GM12891 (cell line): ENCODE results near the gene FARS2.

Source experiments
- DNase-seq: peaks from one replicate; pipeline ENCODE4 v3.0.0; 2011; ENCODE audit warnings: low spot score; ENCODE audit not compliant: insufficient read length
- FAIRE-seq: peaks from 2 replicates; lab custom pipeline; 2011; peaks lifted over from hg19 to GRCh38; lab: Jason Lieb, UNC
- PAX5 ChIP-seq: IDR thresholded peaks from 2 replicates; pipeline ENCODE4 v1.6.1; 2011; ENCODE audit warnings: low read length, moderate library complexity, mild to moderate bottlenecking; ENCODE audit not compliant: insufficient read depth, severe bottlenecking
- POLR2A ChIP-seq: IDR thresholded peaks from 2 replicates; pipeline ENCODE4 v1.6.1; 2011; ENCODE audit warnings: low read depth, low read length, control low read depth
- POLR2AphosphoS5 ChIP-seq: IDR thresholded peaks from 2 replicates; pipeline ENCODE4 v1.6.1; 2011; ENCODE audit warnings: low read depth, low read length, control low read depth
- POU2F2 ChIP-seq: IDR thresholded peaks from 2 replicates; pipeline ENCODE4 v1.6.1; 2011; ENCODE audit warnings: low read depth, mild to moderate bottlenecking, control low read depth, low read length, moderate library complexity
- SPI1 ChIP-seq: IDR thresholded peaks from 2 replicates; pipeline ENCODE4 v1.6.1; 2011; ENCODE audit warnings: low read depth, low read length, control low read depth
- TAF1 ChIP-seq: IDR thresholded peaks from 2 replicates; pipeline ENCODE4 v1.6.1; 2011; ENCODE audit warnings: low read depth, low read length, control low read depth

FARS2 gene

GRCh38 chr6:5772408-5773120 lies 511.3 kb downstream of the FARS2 start:
- TF ChIP-seq POLR2AphosphoS5 (no peak), SPI1 (no peak), POU2F2 (no peak), PAX5 (no peak), TAF1 (no peak), POLR2A (no peak)
- FAIRE-seq (no peak), DNase-seq (no peak)

DNA sequence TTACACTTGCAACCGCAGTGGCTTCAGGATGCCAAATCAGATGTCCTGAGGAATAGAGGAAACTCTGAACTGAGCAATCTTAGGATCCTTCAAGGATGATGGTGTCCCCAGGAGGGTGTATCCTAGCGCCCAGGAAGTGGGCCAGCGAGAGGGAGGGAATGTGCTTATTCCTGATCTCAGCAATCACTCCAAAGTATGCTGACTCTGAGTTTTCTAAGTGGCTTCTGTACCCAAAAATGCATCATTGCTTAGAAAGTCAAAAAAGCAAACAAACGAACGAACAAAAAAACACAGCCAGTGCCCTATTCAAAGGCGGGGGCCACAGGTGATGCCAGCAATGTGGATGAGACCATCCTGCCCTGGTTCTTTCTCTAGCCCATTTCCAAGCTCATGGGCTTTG lies 514.8 kb downstream of the FARS2 start:
- TF ChIP-seq POLR2AphosphoS5 (no peak), SPI1 (no peak), PAX5 (no peak), POU2F2 (no peak), TAF1 (no peak), POLR2A (no peak)
- no peak for FAIRE-seq

DNA sequence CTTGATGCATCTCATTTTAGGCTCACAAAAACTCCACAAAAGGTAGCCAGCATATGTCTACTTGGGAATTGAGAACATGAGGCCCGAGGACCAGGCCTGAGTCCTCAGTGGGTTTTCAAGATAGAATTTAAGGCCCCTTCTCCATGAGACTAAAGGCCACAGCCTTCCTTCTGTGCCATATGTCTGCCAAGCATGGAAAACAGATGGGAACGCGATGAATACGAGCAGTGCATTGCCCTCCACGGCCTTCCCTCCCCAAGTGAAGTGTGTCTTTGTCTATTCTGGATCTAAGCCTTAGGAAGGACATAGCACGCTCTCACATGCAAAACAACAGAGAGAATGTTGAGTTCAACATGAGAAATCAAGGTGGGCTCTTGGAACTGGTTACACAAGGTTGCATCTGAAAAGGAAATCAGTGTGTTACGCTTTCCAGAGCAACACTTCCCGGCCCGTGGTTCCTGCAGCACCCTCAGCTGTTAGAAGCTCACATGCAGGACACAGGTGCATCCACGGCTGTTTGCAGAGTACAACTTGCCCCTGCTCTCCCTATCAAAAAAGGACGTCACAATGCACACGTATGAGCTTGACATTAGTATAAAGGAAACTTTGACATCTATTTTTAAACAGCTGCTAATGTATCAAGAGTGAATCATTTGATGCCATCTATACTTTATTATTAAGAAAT lies 515.5 kb downstream of the FARS2 start:
- FAIRE-seq (no peak), DNase-seq (no peak)
- TF ChIP-seq TAF1, result no peak
- no peak for TF ChIP-seq POLR2AphosphoS5
- TF ChIP-seq POU2F2, result no peak
- no peak for TF ChIP-seq POLR2A
- TF ChIP-seq PAX5, result no peak
- no peak for TF ChIP-seq SPI1

More for the DNA sequence above, 514.8 kb downstream of the FARS2 start:
- DNase-seq, result no peak

- TF ChIP-seq SPI1 (no peak), POLR2A (no peak), PAX5 (no peak), POU2F2 (peak; percentile 93), POLR2AphosphoS5 (no peak), TAF1 (no peak)
- peak; percentile 21 for DNase-seq
- FAIRE-seq, result peak; percentile 92
These were observed 517.1 kb downstream of the FARS2 start for GRCh38 chr6:5778317-5778857.

GRCh38 chr6:5778906-5779305 lies 517.6 kb downstream of the FARS2 start:
- DNase-seq (no peak), FAIRE-seq (no peak)
- TF ChIP-seq POLR2AphosphoS5, result no peak
- no peak for TF ChIP-seq POU2F2

DNA sequence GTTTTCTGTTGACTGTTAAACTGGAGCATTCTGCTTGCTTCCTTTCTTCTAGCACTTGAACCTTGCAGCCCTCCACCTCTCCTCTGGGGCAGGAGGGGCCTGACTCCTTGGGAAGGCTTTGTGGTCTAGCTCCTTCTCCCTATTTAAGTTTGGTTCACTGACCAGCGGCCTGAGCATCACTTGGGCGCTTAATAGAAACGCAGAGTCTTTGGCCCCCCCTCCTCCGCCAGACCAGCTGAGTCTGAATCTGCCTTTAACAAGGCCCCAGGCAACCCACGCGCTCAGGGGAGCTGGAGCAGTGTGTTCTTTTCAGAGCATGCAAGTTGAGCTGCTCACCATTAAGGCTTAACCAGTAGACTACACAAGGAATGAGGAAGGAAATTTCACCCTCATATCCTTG lies 519.7 kb downstream of the FARS2 start:
- DNase-seq (no peak), FAIRE-seq (no peak)
- TF ChIP-seq SPI1 (no peak), POLR2A (no peak)

GRCh38 chr6:5781966-5782556 lies 520.7 kb downstream of the FARS2 start:
- TF ChIP-seq PAX5, result no peak
- FAIRE-seq (no peak), DNase-seq (no peak)

GRCh38 chr6:5782783-5783547 lies 521.7 kb downstream of the FARS2 start:
- no peak for FAIRE-seq
- no peak for DNase-seq

DNA sequence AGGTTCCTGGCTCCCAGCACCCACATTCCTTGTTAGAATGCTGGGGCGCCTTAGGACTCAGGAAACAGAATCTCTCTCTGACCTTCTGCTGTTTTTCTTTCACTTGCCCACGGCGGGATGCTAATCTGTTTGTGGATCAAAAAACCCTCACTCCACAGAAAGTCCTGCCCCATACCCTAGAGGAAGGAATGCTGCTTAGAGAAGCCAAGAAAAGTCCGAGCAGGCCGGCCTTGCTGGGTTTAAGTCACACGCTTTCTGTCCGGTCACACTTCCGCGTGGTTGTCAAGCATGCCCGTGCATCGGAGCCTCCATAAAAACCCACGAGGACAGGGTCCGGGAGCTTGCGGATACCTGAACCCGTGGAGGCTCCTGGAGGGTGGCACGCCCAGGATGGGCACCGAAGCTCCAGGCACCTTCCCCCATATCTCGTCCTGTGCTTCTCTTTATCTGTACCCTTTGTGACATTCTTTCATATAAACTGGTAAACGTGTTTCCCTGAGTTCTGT lies 522.3 kb downstream of the FARS2 start:
- FAIRE-seq (no peak), DNase-seq (no peak)
- TF ChIP-seq POLR2AphosphoS5, result no peak
- no peak for TF ChIP-seq POU2F2
- no peak for TF ChIP-seq PAX5
- no peak for TF ChIP-seq POLR2A
- TF ChIP-seq TAF1, result no peak
- no peak for TF ChIP-seq SPI1

More at GRCh38 chr6:5782783-5783547, 521.7 kb downstream of the FARS2 start:
- TF ChIP-seq PAX5, result no peak
- no peak for TF ChIP-seq POU2F2
- no peak for TF ChIP-seq POLR2A
- TF ChIP-seq TAF1, result no peak
- TF ChIP-seq SPI1, result no peak
- TF ChIP-seq POLR2AphosphoS5, result no peak
